ENCODE data around the gene PELI2.

DNA sequence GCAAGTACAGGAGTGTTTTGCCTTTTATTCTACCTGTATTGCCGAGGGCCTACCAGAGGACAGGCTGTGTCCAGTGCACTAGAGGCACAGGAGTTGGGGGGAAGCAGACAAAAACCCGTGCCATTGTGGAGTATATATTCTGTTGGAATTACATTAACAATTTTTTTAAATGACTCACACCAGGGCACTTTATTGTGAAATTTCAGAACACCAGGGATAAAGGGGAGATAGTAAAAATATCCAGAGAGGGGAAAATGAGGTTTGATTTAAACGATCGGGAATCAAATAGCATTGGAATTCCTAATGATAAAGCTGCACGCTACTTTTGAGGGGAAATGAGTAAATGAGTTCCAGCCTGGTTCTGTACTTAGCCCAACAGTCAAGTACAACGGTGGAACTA lies 123.2 kb downstream of the PELI2 start:
- no peak for TF ChIP-seq ZNF232 (CRISPR knock-in tag; IDR thresholded peaks at IDR 0.05)
- no peak for TF ChIP-seq FOXP1 (CRISPR knock-in tag; IDR thresholded peaks at IDR 0.05; ENCODE audit: borderline replicate concordance)
- TF ChIP-seq SMAD3 (CRISPR knock-in tag; IDR thresholded peaks at IDR 0.05; ENCODE audit: borderline replicate concordance): no peak
- TF ChIP-seq, protein P1, sequence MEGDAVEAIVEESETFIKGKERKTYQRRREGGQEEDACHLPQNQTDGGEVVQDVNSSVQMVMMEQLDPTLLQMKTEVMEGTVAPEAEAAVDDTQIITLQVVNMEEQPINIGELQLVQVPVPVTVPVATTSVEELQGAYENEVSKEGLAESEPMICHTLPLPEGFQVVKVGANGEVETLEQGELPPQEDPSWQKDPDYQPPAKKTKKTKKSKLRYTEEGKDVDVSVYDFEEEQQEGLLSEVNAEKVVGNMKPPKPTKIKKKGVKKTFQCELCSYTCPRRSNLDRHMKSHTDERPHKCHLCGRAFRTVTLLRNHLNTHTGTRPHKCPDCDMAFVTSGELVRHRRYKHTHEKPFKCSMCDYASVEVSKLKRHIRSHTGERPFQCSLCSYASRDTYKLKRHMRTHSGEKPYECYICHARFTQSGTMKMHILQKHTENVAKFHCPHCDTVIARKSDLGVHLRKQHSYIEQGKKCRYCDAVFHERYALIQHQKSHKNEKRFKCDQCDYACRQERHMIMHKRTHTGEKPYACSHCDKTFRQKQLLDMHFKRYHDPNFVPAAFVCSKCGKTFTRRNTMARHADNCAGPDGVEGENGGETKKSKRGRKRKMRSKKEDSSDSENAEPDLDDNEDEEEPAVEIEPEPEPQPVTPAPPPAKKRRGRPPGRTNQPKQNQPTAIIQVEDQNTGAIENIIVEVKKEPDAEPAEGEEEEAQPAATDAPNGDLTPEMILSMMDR (IDR thresholded peaks at IDR 0.05): no peak
- TF ChIP-seq, protein P2, sequence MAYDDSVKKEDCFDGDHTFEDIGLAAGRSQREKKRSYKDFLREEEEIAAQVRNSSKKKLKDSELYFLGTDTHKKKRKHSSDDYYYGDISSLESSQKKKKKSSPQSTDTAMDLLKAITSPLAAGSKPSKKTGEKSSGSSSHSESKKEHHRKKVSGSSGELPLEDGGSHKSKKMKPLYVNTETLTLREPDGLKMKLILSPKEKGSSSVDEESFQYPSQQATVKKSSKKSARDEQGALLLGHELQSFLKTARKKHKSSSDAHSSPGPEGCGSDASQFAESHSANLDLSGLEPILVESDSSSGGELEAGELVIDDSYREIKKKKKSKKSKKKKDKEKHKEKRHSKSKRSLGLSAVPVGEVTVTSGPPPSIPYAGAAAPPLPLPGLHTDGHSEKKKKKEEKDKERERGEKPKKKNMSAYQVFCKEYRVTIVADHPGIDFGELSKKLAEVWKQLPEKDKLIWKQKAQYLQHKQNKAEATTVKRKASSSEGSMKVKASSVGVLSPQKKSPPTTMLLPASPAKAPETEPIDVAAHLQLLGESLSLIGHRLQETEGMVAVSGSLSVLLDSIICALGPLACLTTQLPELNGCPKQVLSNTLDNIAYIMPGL (CRISPR knock-in tag; IDR thresholded peaks at IDR 0.05): no peak
- TF ChIP-seq PRDM15 (CRISPR knock-in tag; IDR thresholded peaks at IDR 0.05): no peak
- no peak for TF ChIP-seq FOXK1 (CRISPR knock-in tag; IDR thresholded peaks at IDR 0.05)
- no peak for TF ChIP-seq USF2 (CRISPR knock-in tag; IDR thresholded peaks at IDR 0.05)

Data from WTC11 (cell line).